Esophagus (tissue), 2 donors: Measurements from ENCODE around the gene TSPAN1. TPM values are rescaled to one million over a fixed set of nuclear protein-coding genes. Genes with fewer than 3 reads are reported as not detected.
"Not testable (repeated sequence)": the region's sequence is repeated elsewhere in the genome, so short reads cannot be mapped to it uniquely, and the experiment has no call there.

ENCODE experiments used
- H3K27ac ChIP-seq, 2 donors: one replicate each; pipeline ENCODE4 v1.5.1; 2013; ENCODE audit warnings: low read depth in 2 of 2, mild to moderate bottlenecking in 2 of 2, inconsistent platforms in 1 of 2, low read length in 1 of 2, moderate library complexity in 1 of 2
- H3K27me3 ChIP-seq, 2 donors: one replicate each; pipeline ENCODE4 v1.6.1; 2013; ENCODE audit warnings: low read length in 2 of 2, control low read depth in 1 of 2, mild to moderate bottlenecking in 1 of 2; ENCODE audit not compliant: insufficient read depth in 2 of 2, control insufficient read depth in 1 of 2
- H3K36me3 ChIP-seq, 2 donors: one replicate each; pipeline ENCODE4 v1.6.1; 2013; ENCODE audit warnings: low read length in 1 of 2; ENCODE audit not compliant: control insufficient read depth in 2 of 2, insufficient read depth in 2 of 2
- H3K4me1 ChIP-seq, 2 donors: one replicate each; pipeline ENCODE4 v1.6.1; 2013; ENCODE audit warnings: low read length in 1 of 2; ENCODE audit not compliant: control insufficient read depth in 2 of 2, insufficient read depth in 2 of 2
- H3K4me3 ChIP-seq, 2 donors: one replicate each; pipeline ENCODE4 v1.5.1; 2013; ENCODE audit warnings: low read length in 2 of 2, mild to moderate bottlenecking in 2 of 2, low read depth in 1 of 2, moderate library complexity in 1 of 2
- H3K9me3 ChIP-seq, 2 donors: one replicate each; pipeline ENCODE4 v1.6.1; 2013; ENCODE audit warnings: mild to moderate bottlenecking in 2 of 2, low read depth in 1 of 2, low read length in 1 of 2, moderate library complexity in 1 of 2; ENCODE audit not compliant: control insufficient read depth in 2 of 2, insufficient read depth in 1 of 2
- WGBS, 2 donors: extraction: QIAGEN DNeasy Blood & Tissue Kit; methylation state at CpG; one replicate each; pipeline ENCODE4 v1.1.7; 2013; 5-methylcytosine and 5-hydroxymethylcytosine counted together
- polyA plus RNA-seq, 2 donors: library from polyadenylated mRNA; stranded (reverse); fragments of 200-250 nt; gene quantifications; one replicate each; pipeline ENCODE4 v1.2.3, GENCODE V29; 2013
- donor health status: healthy with polysubstance abuse.
- donor health status: Bipolar disorder and iron deficiency.

The TSPAN1 gene
- polyA plus RNA-seq, 2 donors: 2.2 to 2.3 TPM

DNA sequence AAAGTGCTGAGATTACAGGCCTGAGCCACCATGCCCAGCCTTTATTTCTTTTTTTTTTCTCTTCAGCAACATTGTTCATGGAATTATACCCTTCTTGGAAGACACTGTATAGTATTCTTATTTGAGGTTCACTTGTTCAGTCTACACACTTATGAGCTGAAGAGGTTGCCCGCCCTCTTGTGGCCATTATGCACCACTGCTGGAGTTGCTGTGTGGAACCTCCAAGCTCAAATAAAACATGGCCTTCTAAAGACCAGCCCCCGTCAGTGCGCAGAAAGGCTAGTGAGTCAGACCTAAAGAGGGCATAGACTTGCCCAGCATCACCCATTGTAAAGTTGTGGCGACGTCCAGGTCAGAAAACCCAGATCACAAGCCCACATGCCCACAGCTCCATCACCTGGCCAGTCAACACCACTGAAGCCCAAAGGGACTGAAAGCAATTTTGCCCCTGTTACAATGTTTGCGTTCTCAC lies 48.6 kb downstream of the TSPAN1 start:
- no peaks in the 10 kb centered on the region for H3K9me3 ChIP-seq
- no peaks in the 10 kb centered on the region for H3K36me3 ChIP-seq
- no peak overlapping the region for H3K4me3 ChIP-seq
- H3K27ac ChIP-seq: no peak overlapping the region
- no peaks in the 10 kb centered on the region for H3K27me3 ChIP-seq
- peaks cover 3% of the 10 kb centered on the region in 2 donors for H3K4me1 ChIP-seq
- WGBS, 2 donors: 8 to 10% methylated on average over 6 of the region's 6 CpGs

- WGBS, 2 donors: 84 to 88% methylated on average over 4 of the region's 4 CpGs
- no peaks in the 10 kb centered on the region for H3K4me1 ChIP-seq
- no peaks in the 10 kb centered on the region for H3K9me3 ChIP-seq
- H3K27ac ChIP-seq: no peak overlapping the region
- no peak overlapping the region for H3K4me3 ChIP-seq
- no peaks in the 10 kb centered on the region for H3K27me3 ChIP-seq
- no peaks in the 10 kb centered on the region for H3K36me3 ChIP-seq
Measured at GRCh38 chr1:46224966-46225365, 50.1 kb downstream of the TSPAN1 start.

DNA sequence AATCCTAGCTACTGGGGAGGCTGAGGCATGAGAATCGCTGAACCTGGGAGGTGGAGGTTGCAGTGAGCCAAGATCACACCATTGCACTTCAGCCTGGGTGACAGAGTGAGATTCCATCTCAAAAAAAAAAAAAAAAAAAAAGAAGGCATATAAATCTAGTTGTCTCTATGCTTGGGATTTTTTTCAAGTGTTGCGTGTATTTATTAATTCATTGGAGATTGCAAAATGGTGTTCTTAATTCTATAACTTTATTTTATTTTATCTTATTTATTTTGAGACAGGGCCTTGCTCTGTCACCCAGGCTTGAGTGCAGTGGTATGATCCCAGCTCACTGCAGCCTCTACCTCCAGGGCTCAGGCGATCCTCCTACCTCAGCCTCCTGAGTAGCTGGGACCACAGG lies 56.3 kb downstream of the TSPAN1 start:
- H3K9me3 ChIP-seq, H3K27me3 ChIP-seq, H3K4me3 ChIP-seq, H3K4me1 ChIP-seq, H3K27ac ChIP-seq, H3K36me3 ChIP-seq: not testable (repeated sequence)
- WGBS, 2 donors: 94 to 95% methylated on average over 3 of the region's 3 CpGs

Other genes with a start within 250 kb of the TSPAN1 start
- gene PIK3R3, start 42.5 kb upstream of the TSPAN1 start, polyA plus RNA-seq: 1 to 10 TPM; 1.3 to 2.6 TPM
- not detected for gene P3R3URF, start 1.4 kb downstream of the TSPAN1 start, polyA plus RNA-seq
- gene POMGNT1, start 23.3 kb downstream of the TSPAN1 start, polyA plus RNA-seq: 10 to 100 TPM; 17.1 to 17.2 TPM
- gene LURAP1, start 28.2 kb downstream of the TSPAN1 start, polyA plus RNA-seq: 1 to 10 TPM; 1.6 to 1.7 TPM
- 1 to 10 TPM; 6.1 to 7.0 TPM for gene RAD54L, start 72.7 kb downstream of the TSPAN1 start, polyA plus RNA-seq
- gene LRRC41, start 128.5 kb downstream of the TSPAN1 start, polyA plus RNA-seq: 10 to 100 TPM; 17.4 to 32.1 TPM
- 100 to 1,000 TPM; 393 to 498 TPM for gene UQCRH, start 128.6 kb downstream of the TSPAN1 start, polyA plus RNA-seq
- 10 to 100 TPM in 1 of 2 donors, 1 to 10 TPM in 1; 6.6 to 12.5 TPM for gene NSUN4, start 165.7 kb downstream of the TSPAN1 start, polyA plus RNA-seq
- gene FAAH, start 219.2 kb downstream of the TSPAN1 start, polyA plus RNA-seq: 10 to 100 TPM; 12.1 to 33.2 TPM